Measurements from ENCODE around the gene FEZ2. TPM values are rescaled to one million over a fixed set of nuclear protein-coding genes. Genes with fewer than 3 reads are reported as not detected.

FEZ2 gene
- total and polyA plus RNA-seq, 2 of the 8 experiments (the other 6 are each of a cell fraction or from before 2014, with no cell fraction given) = 7.5 to 16.4 TPM

- no peaks in the 10 kb centered on the region for H3K27me3 ChIP-seq (replicated peaks in 1 of 4; ENCODE audit: control insufficient read depth in 3 of 4, extremely low read depth in 1 of 4, insufficient read depth in 3 of 4, low read length in 3 of 4)
- no peak overlapping the region for H4K91ac ChIP-seq (replicated peaks; ENCODE audit: insufficient read length, low read length)
- no peaks in the 10 kb centered on the region for H3K9me3 ChIP-seq (ENCODE audit: insufficient read depth in 2 of 2, low read depth in 1 of 2, low read length in 1 of 2)
- H3K23me2 ChIP-seq (ENCODE audit: low read depth, low read length) = no peaks in the 10 kb centered on the region
- H4K8ac ChIP-seq (ENCODE audit: extremely low read depth, insufficient read depth, low read length) = no peak overlapping the region
- no peak overlapping the region for H3K9ac ChIP-seq (replicated peaks in 1 of 4; ENCODE audit: extremely low read depth in 1 of 4, low read depth in 3 of 4, low read length in 3 of 4)
- H3K4me2 ChIP-seq (ENCODE audit: insufficient read depth in 1 of 2, low read depth in 2 of 2, low read length in 2 of 2) = no peak overlapping the region
- H3K79me1 ChIP-seq (ENCODE audit: low read depth, low read length) = no peaks in the 10 kb centered on the region; the same call in 1 of the 2 replicates
- no peak overlapping the region for H3K14ac ChIP-seq (ENCODE audit: insufficient read length)
- no peak overlapping the region for H3K4me3 ChIP-seq (ENCODE audit: extremely low read depth in 1 of 4, insufficient read depth in 2 of 4, low read depth in 3 of 4, low read length in 4 of 4)
- H2AK5ac ChIP-seq (ENCODE audit: low read depth, low read length) = no peak overlapping the region
- no peak overlapping the region for H4K5ac ChIP-seq (ENCODE audit: insufficient read length, low read depth, low read length)
- H3K4me1 ChIP-seq (replicated peaks in 1 of 4; ENCODE audit: control insufficient read depth in 3 of 4, insufficient read depth in 4 of 4, low read length in 3 of 4) = no peaks in the 10 kb centered on the region
- no peak for FAIRE-seq
- POLR2A ChIA-PET (ENCODE audit: partially characterized antibody) = interaction anchor here (1.0 kb wide), 1 partner anchor 13 kb away, joined by 3 read pairs; the partner anchor contains the start of gene FEZ2
- H4K20me1 ChIP-seq (replicated peaks in 1 of 2; ENCODE audit: control insufficient read depth in 1 of 2, insufficient read depth in 2 of 2, low read length in 2 of 2) = peaks cover 0 to 2% of the 10 kb centered on the region in 2 experiments
- WGBS, 2 experiments (ENCODE audit: extremely low coverage in 1 of 2, insufficient coverage in 1 of 2, insufficient read length in 1 of 2, insufficient replicate concordance in 2 of 2, low coverage in 1 of 2, low lambda C conversion rate in 2 of 2, missing lambda C conversion rate in 1 of 2) = 93% methylated on average over 1 of the region's 1 CpG; no CpG with 5 or more reads in 1 of the 2 experiments
- no peak overlapping the region for H2AFZ ChIP-seq (ENCODE audit: low read length)
- no peak overlapping the region for H2BK5ac ChIP-seq (ENCODE audit: low read depth, low read length)
- no peak for DNase-seq (ENCODE audit: low read depth in 1 of 2, low spot score in 2 of 2)
- H2BK20ac ChIP-seq (ENCODE audit: low read length) = no peak overlapping the region
- no peak overlapping the region for H2BK12ac ChIP-seq (ENCODE audit: low read depth, low read length)
- no peak overlapping the region for H3K27ac ChIP-seq (ENCODE audit: low read depth, low read length)
- peaks cover 0 to 14% (median 2%) of the 10 kb centered on the region in 4 experiments; a peak in 4 of 8 replicates for H3K36me3 ChIP-seq (ENCODE audit: control insufficient read depth in 2 of 4, insufficient read depth in 4 of 4, low read length in 3 of 4)
- no peak overlapping the region for H2BK15ac ChIP-seq (ENCODE audit: low read length)
- no peak overlapping the region for H3K4ac ChIP-seq (replicated peaks; ENCODE audit: insufficient read length, low read depth, low read length)
- no peak overlapping the region for H3K56ac ChIP-seq (replicated peaks; ENCODE audit: insufficient read length, low read depth, low read length)
- no peak overlapping the region for H3K18ac ChIP-seq (ENCODE audit: extremely low read depth, low read length)
- CTCF ChIA-PET (ENCODE audit: partially characterized antibody) = interaction anchor here (1.4 to 1.7 kb wide), 3 partner anchors 40 to 80 kb away, joined by 3 to 4 read pairs (median 3); no protein-coding TSS in a partner anchor
- TF ChIP-seq RNF2 (IDR thresholded peaks at IDR 0.05; ENCODE audit: borderline replicate concordance, low read depth, low read length, missing control alignments, poor library complexity, severe bottlenecking) = no peak
- H3K79me2 ChIP-seq (ENCODE audit: control insufficient read depth in 1 of 2, insufficient read depth in 2 of 2, low read length in 2 of 2) = no peaks in the 10 kb centered on the region
- H2BK120ac ChIP-seq (replicated peaks; ENCODE audit: low read depth, low read length) = no peak overlapping the region
- H3K23ac ChIP-seq (ENCODE audit: insufficient read length) = no peak overlapping the region
These were observed 13.7 kb downstream of the FEZ2 start for GRCh38 chr2:36584148-36584794.
